HG03460 (cell line): Measurements from ENCODE around the gene MYRFL.
"Not testable (repeated sequence)": the region's sequence is repeated elsewhere in the genome, so short reads cannot be mapped to it uniquely, and the experiment has no call there.

ENCODE experiments used
- ATAC-seq: cut with Tn5 transposase; IDR thresholded peaks from one replicate; pipeline ENCODE4 v1.9.1; 2021; ENCODE audit not compliant: unreplicated experiment

The MYRFL gene

DNA sequence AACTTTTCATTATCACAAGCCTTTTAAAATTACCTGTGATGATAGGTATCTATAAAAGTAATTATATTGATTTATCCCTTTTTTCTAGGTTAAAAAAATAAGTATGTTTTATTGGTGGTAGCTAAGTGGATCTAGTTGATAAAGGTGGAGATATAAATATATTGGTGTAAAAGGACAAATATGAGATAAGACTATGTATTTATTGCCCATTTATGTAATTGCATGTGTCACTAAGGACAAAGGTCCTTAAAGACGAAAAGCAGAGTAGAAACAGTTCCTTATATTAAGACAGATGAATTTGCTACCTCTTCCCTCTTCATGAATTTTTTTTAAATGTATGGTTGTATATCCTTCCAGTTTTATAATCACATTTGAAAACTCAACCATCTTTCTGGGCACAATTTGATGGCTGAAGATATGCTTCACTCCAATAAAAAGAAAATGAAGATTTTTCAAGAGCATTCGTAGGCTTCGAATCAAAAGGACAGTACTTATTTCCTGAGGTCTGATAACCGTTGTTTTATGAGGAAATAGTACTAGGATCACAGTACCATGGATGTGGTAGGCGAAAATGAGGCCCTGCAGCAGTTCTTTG, at the start of gene MYRFL:
MYRFL (plus strand) TSS at position 262 of the 595 bp plus-strand sequence; CDS start at position 553, 291 bp downstream.
- ATAC-seq: no peak

DNA sequence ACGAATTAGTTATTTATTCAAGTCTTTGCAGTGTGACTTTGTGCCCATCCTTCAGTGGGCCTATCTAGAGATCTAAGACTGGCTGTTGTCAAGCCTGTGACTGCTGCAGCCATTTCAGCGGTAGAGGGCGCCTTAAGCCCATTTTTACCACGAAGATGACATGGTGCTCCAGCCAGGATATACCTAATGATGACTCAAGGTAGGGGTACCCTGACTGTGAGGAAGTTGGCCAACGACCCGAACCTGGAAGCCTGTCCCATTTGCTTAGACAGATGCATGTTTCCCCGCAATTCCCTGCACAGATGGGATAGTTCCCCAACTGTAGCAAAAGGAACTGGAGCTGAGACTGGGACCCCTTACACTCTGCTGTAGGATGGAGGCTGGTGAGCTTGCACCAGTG, 45.1 kb upstream of the MYRFL start:
- ATAC-seq: no peak

DNA sequence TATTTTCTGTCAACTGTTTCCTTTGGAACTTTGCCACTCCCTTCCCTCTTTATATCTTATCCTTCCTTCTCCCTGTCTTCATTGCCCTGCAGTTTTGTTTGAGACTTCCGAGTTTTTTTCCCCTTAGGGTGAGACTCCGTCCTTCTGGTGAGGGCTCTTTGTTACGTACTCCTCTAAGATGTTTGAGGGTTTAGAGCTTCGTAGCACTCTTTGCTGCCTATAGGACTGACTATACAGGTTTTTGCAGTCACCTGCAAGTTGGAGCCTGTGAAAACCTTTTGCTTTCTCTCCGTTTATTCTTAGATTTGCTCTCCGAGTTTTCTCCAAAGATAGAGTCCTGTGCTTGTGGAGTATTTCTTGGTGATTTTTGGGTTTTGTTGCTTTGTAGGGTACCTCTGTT, 41.7 kb upstream of the MYRFL start:
- no peak for ATAC-seq

DNA sequence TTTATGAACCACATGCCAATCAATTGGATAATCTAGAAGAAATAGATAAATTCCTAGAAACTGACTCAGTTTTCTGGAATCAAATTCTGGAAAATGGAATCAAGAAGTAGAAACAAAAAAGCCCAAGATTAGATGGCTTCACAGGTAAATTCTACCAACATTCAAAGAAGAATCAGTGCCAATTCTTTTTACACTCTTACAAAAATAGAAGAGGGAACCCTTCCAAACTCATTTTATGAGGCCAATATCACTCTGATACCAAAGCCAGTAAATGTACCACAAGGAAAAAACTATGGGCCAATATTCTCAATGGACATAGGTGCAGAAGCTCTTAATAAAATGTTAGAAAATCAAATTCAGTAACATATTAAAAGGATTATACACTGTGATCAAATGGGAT, 35.7 kb upstream of the MYRFL start:
- no peak for ATAC-seq

DNA sequence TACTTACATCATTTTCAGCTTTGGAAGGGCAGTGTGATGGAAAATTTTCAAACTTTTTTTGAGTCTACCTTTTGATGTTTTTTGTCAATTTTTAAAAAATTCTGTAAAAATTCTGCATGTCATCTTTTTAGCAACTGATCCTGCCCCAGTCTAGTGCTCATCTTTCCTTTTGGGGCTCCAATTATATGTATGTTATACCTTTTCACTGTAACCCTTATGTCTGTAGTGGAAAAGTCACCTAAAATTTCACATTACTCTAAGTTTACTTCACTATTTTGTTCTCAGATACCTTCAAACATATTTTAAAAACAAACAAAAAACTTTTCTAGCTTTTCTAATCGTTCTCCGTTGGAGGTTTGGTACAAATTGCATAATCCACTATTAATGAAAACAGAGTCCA, 32.5 kb upstream of the MYRFL start:
- no peak for ATAC-seq

DNA sequence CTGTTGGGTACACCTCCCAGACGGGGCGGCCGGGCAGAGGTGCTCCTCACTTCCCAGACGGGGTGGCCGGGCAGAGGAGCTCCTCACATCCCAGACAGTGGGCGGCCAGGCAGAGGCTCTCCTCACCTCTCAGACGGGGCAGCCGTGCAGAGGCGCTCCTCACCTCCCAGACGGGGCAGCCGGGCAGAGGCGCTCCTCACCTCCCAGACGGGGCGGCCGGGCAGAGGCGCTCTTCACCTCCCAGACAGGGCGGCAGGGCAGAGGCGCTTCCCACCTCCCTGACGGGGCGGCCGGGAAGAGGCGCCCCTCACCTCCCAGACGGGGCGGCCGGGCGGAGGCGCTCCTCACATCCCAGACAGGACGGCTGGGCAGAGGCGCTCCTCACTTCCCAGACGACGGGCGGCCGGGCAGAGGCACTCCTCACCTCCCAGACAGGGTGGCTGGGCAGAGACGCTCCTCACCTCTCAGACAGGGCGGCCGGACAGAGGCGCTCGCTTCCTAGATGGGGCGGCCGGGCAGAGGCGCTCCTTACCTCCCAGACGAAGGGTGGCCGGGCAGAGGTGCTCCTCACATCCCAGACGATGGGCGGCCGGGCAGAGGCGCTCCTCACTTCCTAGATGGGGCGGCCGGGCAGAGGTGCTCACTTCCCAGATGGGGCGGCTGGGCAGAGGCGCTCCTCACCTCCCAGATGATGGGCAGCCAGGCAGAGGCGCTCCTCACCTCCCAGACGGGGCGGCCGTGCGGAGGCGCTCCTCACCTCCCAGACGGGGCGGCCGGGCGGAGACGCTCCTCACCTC, 17.7 kb upstream of the MYRFL start:
- not testable (repeated sequence) for ATAC-seq

DNA sequence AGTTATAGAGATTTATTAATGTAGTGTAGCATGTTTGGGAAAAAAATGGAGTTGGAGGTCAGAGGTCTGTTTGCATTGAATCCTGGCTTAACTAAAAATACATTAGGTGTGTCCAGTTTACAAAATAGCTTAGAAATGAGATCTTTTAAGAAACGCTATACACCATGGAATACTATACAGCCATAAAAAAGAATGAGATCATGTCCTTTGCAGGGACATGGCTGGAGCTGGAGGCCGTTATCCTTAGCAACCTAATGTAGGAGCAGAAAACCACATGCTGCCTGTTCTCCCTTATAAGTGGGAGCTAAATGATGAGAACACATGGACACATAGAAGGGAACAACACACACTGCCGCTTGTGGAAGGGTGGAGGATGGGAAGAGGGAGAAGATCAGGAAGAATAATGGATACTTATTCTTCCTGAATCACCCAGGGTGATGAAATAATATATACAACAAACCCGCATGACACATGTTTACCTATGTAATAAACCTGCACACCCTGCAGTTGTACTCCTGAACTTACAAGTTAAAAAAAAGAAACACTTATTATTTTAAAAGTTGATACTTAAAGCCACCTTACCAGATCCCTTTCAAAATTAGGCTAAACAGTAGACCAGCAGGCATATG, 14.0 kb upstream of the MYRFL start:
- no peak for ATAC-seq

DNA sequence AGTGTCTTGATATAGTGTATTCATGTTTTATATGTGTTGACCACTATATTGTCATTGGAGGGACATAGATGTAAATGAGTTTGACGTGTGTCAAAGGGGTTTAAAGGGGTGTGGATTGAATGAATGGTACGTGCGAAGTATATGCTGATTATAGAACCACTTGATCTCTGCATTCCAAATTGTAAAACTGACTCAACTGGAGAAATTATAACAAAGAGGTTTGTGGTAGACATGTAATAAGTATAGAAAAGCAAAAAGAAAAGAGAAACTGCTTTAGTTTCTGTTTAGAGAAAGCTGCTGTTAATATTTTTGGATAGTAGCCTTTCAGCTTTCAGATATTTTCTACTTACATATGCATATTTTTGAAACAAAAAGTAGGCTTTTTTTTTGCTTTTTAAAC, 8.9 kb upstream of the MYRFL start:
- ATAC-seq: no peak

DNA sequence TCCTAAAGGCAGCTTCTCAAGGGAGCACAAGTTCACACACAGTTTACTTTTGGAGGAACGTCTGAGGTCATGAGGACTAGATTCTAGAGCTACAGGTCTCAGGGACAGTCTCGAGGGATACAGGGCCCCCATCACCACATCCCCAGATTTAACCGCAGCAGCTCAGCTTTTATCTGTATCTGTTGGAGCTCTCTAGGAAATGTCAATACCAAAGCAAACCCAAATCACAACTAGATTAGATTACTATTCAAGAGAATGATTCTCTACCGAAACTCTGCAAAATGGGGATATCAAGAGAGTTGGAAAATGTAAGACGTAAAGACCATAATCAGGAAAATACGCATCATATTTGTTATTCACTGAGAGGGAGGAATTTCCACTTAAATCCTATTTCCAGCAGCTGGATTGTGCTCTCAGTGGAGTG, 4.0 kb upstream of the MYRFL start:
- ATAC-seq: no peak

DNA sequence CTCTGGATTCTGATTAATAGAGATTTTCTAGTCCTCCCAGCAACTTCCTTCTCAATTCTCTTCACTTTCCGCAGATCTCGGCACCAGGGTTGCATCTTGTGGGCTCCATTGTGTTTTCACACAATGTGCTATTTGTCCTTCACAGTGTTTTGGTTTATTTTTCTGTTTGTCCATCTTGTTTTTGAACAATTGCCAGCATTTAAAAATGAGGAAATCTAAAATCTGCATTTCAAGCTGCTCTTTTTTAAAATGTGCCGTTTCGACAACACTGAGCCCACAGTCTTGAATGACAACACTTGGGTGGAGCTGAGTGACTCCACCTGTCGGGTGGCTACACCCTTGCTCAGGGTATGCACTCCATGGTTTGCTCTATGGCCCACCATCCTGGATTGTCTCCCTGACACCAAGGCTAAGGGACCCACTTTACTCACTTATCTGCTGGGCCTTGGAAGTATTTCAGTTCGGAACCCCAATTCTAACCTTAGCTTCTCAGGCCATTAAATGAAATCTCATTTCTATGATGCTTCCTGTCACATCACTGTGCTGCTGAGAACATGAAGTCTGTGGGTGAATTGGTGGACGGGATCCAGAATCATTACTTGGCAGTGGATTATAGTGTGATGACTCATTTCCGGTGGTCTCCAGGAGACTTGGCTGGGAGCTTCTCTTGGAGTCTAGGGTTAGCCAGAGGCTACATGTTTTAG, 3.4 kb upstream of the MYRFL start:
- ATAC-seq: no peak

DNA sequence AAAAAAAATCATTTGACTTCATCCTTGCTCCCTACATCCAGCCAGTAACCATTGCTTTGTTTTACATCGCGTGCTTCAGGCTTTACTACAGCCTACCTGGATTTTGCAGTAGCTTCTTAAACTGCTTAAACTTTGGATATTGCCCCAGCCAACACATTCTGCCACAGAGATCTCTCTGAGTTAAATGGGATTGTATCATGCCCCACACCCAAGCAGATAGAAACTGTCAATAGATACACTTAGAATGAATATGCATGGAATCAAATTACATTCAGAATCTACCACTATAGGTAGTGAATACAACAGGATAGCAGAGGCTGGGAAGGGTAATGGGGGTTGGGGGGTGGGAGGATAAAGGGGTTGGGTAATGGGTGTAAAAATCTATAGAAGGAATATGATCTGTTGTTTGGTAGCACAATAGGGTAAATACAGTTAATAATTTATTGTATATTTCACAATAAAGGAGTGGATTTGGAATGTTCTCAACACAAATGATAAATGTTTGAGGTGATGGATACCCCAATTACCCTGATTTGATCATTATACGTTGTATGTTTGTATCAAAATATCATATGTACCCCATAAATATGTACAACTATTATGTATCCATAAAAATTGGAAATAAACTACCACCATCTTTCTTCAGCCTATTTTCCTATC, 2.7 kb upstream of the MYRFL start:
- no peak for ATAC-seq

DNA sequence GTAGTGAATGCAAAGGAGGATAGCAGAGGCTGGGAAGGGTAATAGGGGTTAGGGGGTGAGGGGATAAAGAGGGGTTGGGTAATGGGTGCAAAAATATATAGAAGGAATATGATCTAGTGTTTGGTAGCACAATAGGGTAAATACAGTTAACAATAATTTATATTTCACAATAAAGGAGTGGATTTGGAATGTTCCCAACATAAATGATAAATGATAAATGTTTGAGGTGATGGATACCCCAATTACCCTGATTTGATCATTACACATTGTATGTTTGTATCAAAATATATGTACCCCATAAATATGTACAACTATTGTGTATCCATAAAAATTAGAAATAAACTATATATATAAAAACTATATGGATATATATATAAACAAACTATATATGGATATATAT, 999 bp upstream of the MYRFL start:
- ATAC-seq: no peak

DNA sequence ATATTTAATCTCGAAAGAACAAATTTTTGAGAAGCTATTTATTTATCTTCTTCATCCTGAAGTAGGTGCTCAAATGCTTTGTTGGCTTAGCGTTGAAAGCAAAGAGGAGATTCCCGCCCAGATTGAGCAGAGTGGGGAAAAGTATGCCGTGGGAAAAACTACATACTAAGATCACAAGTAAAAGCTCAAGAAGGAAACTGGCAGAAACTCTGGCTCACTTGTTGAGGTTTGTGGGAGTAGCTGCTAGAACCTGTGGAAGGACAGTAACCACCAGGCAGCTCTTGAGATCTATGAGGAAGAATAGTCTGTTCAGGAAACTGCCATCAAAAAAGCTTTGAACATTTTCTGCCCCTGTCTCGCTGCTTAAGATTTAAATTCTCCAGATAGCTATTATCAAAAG, 3.9 kb downstream of the MYRFL start:
- ATAC-seq: no peak

DNA sequence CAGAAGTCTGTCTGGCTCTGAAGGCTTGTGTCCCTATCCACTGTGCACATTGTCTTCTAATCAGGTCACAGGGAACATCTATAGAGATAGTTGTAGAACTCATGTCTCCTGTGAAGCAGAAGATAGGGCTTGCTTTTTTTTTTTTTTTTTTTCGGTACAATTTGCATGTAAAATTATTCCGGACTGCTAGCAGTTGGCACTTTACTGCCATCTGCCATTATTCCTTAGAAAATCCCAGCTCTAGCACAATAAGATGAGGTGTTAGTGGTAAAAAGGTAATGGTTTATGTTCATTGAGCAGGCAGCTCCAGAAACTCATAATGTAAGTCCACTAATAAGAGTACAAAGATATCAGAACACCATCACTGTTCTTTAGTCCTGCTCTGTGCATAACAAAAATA, 8.7 kb downstream of the MYRFL start:
- ATAC-seq: no peak

DNA sequence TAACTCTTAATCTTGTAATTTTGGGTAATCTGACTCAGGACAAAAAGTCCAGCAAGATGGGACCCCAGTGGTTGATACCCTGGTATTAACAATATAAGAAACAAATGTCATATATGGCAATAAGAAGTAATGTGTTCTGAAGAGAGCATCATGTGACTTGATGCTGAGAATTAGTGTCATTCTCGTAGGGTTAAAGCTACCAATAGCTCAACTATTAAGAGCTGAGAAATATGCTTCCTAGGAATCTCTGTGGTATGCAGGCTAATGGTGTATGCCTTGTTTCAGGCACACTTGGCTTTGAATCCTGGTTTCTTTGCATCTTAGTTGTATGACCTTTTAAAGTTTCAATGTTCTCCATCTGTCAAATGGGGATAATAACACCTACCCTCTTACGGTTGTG, 9.1 kb downstream of the MYRFL start:
- ATAC-seq: no peak

DNA sequence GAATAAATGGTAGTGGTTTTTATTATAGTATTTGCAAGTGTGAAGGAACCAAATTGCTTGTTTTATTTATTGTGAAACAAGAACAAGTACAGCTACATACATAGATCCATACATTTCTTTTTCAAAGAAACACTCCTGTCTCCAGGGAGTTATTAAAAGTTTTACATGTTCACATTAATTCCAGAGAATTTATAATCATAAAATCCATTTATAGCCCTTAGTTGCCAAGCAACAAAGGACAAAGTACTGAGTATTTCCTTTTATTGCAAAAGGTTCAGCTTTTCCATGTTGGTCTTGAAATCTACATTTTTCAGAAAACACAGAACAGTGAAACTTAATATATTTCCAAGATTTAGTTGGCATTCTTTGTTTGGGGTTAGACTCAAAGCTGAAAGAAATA, 9.5 kb downstream of the MYRFL start:
- no peak for ATAC-seq

DNA sequence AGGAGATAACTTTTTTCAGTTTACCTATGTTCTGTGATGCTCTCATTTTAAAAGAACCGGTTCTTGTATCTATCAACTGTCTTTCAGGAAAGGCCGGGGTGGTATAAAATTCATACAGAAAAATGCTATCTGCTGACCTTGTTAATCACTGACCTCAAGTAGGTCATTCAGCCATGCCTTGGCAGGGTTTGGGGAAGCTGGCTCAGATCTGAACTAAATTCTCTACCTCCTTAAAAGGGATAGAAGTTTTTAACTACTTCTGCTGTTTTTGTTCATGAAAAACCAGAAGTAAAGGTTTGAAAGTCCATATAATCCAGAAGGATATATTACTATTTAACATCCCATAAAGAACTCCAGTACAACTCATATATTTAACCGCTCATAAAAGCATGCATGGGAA, 10.1 kb downstream of the MYRFL start:
- no peak for ATAC-seq

DNA sequence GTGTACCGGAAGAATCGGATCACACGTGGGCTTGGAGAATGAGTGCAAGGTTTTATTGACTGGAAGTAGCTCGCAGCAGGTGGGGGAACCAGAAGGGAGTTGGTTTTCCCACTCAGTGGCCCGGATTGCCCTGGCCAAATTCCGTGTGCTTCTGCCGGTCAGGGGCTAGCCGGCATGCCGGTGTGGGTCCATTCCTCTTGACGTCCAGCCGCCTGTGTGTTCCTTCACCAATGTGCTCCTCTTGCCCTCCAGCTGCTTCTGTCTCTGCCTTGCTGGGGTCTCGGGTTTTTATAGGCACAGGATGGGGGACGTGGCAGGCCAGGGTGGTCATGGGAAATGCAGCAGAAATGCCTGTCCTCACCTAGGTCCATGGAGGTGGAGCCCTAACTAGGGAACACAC, 11.0 kb downstream of the MYRFL start:
- no peak for ATAC-seq

DNA sequence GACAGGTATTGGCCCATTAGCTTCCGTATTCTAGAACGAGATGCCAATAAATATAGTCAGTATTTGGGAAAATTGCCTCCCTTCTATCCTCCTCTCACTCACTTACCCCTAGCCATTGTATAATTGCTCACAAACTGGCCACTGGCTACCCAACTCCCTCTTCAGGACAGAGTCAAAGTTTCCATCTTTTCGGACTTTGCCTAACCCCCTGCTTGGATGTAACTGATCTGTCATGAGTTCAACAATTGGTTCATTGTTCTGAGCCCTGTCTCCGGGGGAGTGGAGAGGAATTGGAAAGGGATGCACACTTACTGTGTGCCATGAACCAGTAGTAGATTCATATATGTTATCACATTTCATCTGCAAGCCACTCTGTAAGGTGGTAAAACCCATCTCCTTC, 12.2 kb downstream of the MYRFL start:
- ATAC-seq: no peak

DNA sequence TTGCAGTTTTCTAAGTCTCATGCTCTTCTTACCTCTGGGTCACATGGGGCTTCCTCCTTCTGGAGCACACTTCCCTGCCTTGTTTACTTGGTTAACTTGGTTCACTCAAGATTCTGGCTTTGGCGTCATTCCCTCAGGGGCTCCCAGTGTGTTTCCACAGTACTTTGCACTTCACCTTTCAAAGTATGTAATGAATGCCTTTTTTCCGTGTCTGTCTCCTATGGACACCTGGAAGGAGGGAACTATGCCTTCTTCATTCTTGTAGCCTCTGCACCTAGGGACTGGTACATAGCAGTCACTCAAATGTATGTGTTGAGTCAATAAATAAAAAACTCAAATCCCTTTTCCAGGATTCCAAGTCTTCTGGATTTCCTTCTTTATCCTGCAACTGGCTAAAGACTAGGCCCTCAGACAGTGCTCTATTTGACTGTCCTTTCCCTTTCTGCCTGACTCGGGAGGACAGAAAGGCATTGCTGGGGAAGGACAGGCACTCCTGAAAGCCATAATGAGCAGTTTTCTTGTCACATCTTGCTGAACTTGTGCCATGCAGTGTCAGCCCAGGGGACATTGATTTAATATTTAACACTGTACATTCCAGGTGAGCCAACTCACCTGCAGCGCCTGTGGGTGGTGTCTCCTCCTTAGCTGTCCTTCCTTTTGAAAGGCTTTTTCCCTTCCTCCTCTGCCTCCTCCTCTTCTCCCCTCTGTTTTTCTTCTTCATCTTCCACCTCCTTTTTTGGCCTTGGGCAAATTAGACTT, 12.8 kb downstream of the MYRFL start:
- ATAC-seq: no peak

DNA sequence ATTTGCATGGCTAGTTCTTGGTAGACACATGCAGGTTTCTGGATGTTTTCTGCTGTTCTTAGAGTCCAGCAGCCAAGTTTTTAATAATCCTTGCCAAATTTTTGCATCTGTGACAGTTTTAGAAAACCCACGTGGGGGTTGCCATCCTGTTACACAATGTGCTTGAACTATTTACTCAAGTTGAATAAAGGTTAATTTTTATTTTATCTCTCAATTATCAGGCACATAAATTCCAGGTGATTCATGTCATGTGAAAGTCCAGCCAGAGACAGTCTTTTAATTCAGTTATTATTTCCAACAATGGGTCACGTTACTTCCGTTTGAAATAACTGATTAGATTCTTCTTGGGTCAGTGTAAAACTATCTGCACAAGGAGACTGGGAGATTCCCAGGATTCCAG, 15.7 kb downstream of the MYRFL start:
- ATAC-seq: no peak
